PFSK-1 (cell line): ENCODE measurements around the gene SYCP3.

ENCODE experiments used
- FOXP2 ChIP-seq: optimal IDR thresholded peaks from 2 replicates; pipeline ENCODE3; 2011; ENCODE audit warnings: borderline replicate concordance, control low read depth, inconsistent platforms; ENCODE audit not compliant: insufficient read depth; ENCODE audit errors: extremely low read length, extremely low read depth
- POLR2AphosphoS5 ChIP-seq: IDR thresholded peaks from 2 replicates; pipeline ENCODE4 v1.6.1; 2012; ENCODE audit warnings: low read depth, mild to moderate bottlenecking, control low read depth, low read length, moderate library complexity
- REST ChIP-seq, 2 experiments: IDR thresholded peaks; 2 replicates each; pipeline versions ENCODE4 v1.6.1 to v1.8.0; 2011 to 2012; ENCODE audit warnings: low read depth in 2 of 2, low read length in 2 of 2, control low read depth in 1 of 2, inconsistent platforms in 1 of 2, mild to moderate bottlenecking in 1 of 2, moderate library complexity in 1 of 2; ENCODE audit not compliant: insufficient read depth in 1 of 2
- SIN3A ChIP-seq: IDR thresholded peaks from 2 replicates; pipeline ENCODE4 v1.6.1; 2012; ENCODE audit warnings: mild to moderate bottlenecking, low read length, moderate library complexity, borderline replicate concordance; ENCODE audit not compliant: insufficient read depth
- TAF1 ChIP-seq: IDR thresholded peaks from 2 replicates; pipeline ENCODE4 v1.6.1; 2012; ENCODE audit warnings: low read length, control low read depth, borderline replicate concordance; ENCODE audit not compliant: insufficient read depth

The SYCP3 gene

GRCh38 chr12:101782273-101782731 is 43.0 kb upstream of the SYCP3 start:
- TF ChIP-seq REST (IDR thresholded peaks at IDR 0.05; ENCODE audit: insufficient read depth in 1 of 2, low read depth in 2 of 2, low read length in 2 of 2) (no peak), POLR2AphosphoS5 (no peak), TAF1 (no peak), SIN3A (no peak), FOXP2 (no peak)

GRCh38 chr12:101781834-101782233 is 42.6 kb upstream of the SYCP3 start:
- no peak for TF ChIP-seq SIN3A
- no peak for TF ChIP-seq REST (IDR thresholded peaks at IDR 0.05; ENCODE audit: insufficient read depth in 1 of 2, low read depth in 2 of 2, low read length in 2 of 2)
- TF ChIP-seq POLR2AphosphoS5: no peak
- TF ChIP-seq FOXP2: no peak
- no peak for TF ChIP-seq TAF1

GRCh38 chr12:101780599-101780998 is 41.3 kb upstream of the SYCP3 start:
- TF ChIP-seq POLR2AphosphoS5 (no peak), SIN3A (no peak), TAF1 (no peak), FOXP2 (no peak), REST (IDR thresholded peaks at IDR 0.05; ENCODE audit: insufficient read depth in 1 of 2, low read depth in 2 of 2, low read length in 2 of 2) (no peak)

- TF ChIP-seq FOXP2: no peak
- TF ChIP-seq TAF1: no peak
- TF ChIP-seq REST (IDR thresholded peaks at IDR 0.05; ENCODE audit: insufficient read depth in 1 of 2, low read depth in 2 of 2, low read length in 2 of 2): no peak
- no peak for TF ChIP-seq POLR2AphosphoS5
Observed at GRCh38 chr12:101779626-101780025, 40.4 kb upstream of the SYCP3 start.

- TF ChIP-seq POLR2AphosphoS5 (no peak), REST (IDR thresholded peaks at IDR 0.05; ENCODE audit: insufficient read depth in 1 of 2, low read depth in 2 of 2, low read length in 2 of 2) (no peak), TAF1 (no peak), FOXP2 (no peak), SIN3A (no peak)
Observed at GRCh38 chr12:101779200-101779599, 39.9 kb upstream of the SYCP3 start.
